Hematopoietic multipotent progenitor cell treated with erythropoietin and hydrocortisone succinate and interleukin-3 and kit ligand, for 6 days (in vitro differentiated cells): ENCODE results near the gene IRF8.

Experiments
- DNase-seq: peaks from one replicate; pipeline ENCODE4 v3.0.0-alpha.2; 2015

The IRF8 gene

GRCh38 chr16:85915125-85915845, 16.3 kb downstream of the IRF8 start:
- DNase-seq = no peak

DNA sequence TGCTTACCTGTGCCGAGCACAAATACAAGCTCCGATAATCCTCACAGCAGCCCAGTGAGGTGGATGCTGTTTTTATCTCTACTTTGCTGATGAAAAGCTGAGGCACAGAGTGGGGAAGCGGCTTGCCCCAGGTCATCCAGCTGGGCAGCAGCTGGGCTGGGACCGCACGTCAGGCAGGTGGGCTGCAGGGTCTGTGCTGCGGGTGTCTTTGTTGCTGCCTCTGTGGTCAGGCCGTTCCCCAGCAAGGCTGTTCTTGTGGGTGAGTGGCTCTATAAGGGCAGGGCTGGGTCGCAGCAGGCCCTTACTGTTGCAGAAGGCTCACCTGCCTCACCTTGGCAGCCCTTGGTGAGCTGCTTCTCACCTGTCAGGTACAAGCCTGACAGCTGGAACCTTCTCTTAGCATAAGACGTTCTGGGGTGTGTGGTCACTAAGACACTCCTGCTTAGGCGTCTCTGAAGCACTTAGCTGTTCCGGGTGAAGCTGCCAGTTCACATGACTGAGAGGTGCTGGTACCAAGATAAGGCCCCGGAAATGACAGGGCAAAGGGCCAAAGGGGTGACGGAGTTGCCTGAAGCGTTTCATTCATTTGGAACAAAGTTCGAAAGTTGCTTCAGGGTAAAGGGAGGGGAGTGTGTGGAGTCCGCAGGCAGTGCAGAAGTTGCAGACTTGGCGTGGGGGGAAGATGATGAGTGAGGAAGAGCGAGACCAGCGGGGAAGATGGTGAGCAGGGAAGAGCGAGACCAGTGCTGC, 17.4 kb downstream of the IRF8 start:
- DNase-seq = peak; percentile 95

- DNase-seq = no peak
These were observed 18.1 kb downstream of the IRF8 start for GRCh38 chr16:85917012-85917411.

- DNase-seq = no peak
These were observed 19.0 kb downstream of the IRF8 start for GRCh38 chr16:85917959-85918358.

DNA sequence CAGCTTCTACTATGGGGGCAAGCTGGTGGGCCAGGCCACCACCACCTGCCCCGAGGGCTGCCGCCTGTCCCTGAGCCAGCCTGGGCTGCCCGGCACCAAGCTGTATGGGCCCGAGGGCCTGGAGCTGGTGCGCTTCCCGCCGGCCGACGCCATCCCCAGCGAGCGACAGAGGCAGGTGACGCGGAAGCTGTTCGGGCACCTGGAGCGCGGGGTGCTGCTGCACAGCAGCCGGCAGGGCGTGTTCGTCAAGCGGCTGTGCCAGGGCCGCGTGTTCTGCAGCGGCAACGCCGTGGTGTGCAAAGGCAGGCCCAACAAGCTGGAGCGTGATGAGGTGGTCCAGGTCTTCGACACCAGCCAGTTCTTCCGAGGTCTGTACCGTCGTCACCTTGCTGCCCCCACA, 19.5 kb downstream of the IRF8 start:
- DNase-seq = no peak

GRCh38 chr16:85919271-85920267, 20.6 kb downstream of the IRF8 start:
- no peak for DNase-seq

DNA sequence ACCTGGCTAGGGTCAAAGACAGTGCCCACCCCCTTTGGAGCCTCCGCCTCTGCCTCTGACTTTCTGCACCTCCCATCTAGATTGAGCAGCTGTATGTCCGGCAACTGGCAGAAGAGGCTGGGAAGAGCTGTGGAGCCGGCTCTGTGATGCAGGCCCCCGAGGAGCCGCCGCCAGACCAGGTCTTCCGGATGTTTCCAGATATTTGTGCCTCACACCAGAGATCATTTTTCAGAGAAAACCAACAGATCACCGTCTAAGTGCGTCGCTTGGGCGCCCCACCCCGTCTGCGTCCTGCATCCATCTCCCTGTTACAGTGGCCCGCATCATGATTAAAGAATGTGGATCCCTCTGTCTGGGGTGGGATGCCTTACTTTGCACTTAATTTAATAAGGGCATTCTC, 22.1 kb downstream of the IRF8 start:
- no peak for DNase-seq

- no peak for DNase-seq
These were observed 24.4 kb downstream of the IRF8 start for GRCh38 chr16:85923153-85924021.

GRCh38 chr16:85924675-85925074, 25.7 kb downstream of the IRF8 start:
- no peak for DNase-seq

DNA sequence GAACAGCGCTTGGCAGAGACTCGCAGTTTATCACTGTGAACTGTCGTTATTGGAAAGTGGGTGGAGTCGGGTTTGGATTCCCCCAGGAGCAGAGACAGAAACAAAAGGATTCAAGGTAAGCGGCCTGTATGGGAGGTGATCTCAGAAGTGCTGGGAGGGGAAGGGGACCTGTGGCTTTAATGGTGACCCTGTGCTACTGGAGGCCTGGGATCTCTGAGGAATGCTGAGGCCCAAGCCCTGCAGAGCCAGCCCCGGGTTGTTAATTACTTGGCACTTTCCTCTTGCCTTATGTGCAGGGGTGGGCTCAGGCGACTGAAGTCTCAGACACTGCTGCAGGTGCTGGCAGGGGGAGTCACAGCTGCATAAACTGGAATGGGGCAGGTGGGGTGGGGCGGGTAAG, 27.4 kb downstream of the IRF8 start:
- DNase-seq = no peak

DNA sequence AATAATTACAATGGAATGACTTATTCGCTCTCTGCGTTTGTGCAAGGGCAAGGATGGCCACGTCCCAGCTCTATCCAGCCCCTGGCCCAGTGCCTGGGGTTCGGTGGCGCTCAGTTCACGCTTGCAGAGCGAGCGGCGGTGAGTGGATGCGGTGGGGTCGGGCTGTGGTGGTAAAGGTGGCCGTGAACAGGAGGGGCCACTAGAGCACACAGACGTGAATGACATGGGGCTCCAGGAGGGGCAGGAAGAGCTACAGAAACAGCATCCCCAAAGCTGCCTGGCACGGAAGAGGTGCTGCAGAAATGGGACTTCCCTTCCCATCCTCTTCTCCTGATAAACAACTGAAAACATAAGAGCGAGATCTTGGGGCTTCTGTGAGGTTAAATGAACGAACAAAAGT, 28.4 kb downstream of the IRF8 start:
- no peak for DNase-seq

DNA sequence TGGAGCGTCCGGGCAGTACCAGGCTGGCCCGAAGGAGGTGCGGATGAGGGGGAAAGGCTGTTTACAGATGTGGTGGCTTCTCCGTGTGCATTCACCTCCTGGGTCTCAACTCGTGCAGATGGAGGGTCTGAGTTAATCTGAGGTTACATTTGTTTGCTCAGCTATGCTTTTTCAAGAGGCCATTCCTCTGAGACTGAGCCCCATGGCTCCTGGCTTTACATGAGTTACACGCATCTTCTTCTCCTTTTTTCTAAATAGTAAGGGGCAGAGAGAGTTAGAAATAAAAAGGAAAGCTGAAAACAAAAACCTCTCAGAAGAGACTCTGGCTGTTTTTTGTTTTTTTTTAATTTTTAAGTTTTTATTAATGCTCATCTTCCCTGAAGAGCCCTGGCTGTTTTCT, 29.0 kb downstream of the IRF8 start:
- DNase-seq = no peak

GRCh38 chr16:85928401-85928820, 29.4 kb downstream of the IRF8 start:
- peak; percentile 48 for DNase-seq

DNA sequence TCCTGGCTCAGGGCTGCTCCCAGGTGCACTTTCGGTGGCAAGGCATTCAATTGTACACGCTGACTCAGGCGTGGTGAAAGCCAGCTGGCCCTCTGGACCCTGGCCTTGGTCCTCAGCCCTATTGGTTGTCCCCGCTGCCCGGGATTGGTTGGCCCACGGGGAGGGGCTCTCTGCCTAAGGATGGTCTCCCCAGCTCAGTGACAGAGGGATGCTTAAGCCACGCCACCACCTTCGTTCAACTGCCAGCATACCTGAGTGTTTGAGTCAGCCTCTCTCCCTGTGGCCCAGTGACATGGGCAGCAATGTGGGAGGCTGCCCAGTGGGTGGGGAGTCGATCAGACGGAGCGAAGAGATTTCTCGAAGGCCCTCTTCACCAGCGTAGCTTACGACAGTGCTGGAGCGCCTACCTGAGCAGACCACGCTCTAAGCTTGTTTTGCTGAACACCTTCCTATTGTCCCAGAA, 30.3 kb downstream of the IRF8 start:
- no peak for DNase-seq

DNA sequence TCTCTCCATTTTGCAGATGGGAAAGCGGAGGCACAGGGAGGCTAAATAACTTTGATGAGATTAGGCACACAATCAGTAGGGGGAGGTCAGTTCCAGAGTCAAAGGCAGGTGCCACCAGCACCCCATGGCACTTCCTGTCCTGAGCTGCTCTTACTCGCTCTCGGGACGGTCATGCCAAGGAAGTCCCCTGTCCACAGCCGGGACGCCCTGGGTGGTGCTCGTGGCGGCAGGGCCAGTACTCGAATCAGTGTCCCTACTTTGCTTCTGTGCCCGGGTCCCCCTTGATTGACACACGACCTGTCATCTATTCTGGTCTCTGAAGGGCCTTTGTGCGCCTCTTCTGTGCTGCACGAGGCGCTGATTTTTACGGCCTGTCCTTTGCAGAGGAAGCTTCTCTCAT, 31.3 kb downstream of the IRF8 start:
- no peak for DNase-seq

DNA sequence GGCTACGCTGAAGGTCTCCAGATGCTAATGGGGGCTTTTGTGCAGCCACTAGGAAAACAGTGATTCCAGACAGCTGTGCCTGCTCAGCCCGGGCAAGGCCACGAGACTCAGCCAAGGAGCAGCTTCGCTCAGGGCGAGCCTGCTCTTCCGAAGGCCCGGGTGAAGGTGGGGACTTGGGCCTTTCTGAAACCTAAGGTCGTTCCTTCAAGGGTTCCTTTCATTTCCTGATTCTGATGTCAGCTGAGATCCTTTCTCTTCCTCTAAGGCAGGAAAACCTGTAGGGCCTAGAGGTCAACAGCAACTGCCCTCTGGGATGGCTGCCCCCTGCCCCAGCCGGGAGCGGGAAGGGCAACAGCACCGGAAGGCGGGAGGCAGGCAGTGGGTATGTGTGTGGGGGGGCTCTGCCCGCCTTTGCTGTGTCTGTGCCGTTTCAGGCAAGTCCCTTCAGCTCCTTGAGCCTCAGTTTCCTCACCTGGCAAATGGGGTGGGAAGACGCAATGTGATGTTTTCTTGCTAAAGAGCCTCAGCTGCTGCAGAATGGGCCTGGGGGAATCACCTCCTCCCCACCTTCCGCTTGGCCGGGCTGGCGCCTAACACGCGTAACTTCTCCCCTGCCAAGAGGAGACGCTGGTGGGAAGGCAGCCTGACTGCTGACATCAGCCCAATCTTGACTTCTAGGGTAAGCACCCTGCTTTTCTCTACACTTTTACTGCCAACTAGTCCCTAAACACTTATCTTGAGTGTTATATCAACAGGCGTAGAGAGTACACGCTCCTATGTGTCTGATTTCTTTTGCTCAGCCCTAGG, 32.8 kb downstream of the IRF8 start:
- DNase-seq = no peak

- no peak for DNase-seq
These were observed 35.2 kb downstream of the IRF8 start for GRCh38 chr16:85934210-85934609.

DNA sequence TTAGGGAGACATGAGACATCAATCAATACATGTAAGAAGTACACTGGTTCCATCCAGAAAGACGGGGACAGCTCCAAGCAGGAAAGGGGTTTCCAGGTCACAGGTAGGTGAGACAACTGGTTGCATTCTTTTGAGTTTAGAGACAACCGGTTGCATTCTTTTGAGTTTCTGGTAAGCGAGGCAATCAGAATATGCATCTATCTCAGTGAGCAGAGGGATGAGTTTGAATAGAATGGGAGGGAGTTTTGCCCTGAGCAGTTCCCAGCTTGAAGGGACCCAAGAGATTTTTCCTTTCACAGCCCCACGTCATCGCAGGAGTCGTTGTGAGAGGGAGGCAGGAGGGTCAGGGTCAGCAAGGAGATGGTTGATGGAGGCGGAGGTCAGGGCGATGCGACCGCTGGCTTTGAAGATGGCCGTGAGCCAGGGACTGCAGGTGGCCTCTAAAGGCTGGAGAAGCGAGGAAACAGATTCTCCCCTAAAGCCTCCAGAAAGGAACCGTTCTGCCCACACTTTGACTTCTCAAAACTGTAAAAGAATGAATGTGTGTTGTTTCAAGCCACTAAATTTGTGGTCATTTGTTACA, 36.5 kb downstream of the IRF8 start:
- DNase-seq = no peak

DNA sequence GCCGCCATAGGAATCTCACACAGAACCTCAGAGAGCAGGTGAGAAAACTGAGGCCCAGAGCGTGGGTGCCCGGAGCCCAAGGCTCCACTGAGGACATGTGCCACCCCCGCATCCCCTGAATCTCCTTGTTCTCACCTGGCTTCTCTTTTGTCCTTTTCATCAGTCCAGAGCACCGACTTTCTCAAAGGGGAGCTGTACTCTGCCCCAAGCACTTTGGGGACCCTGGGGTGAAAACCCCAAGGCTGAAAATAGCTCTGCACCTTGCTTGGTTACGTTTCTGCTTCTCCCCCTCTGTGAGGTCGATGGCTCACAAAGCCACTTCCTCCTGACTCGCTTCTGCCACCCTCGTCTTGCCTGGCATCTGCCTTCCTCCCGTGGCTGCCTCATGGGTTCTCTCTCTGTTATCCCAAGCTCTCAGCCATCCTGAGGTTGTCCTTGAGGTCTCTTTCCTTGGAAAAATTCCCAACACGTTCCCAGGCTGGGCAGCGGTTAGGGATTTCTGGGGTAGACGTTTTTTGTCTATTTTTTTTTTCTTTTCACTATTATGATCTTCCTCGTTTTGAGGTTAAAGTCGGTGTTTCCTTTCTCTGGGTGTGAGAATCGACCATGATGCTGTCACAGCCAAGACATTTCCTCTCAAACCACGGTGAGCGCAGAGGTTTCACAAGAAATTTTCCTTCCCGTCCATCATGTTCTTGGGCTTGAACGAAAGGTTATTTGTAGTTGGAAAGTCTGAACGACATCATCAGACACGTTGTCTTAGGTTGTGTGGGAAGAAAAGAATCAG, 37.2 kb downstream of the IRF8 start:
- DNase-seq = peak; percentile 20

- DNase-seq = no peak
These were observed 37.9 kb downstream of the IRF8 start for GRCh38 chr16:85936816-85937215.
